Activated CD8-positive, alpha-beta memory T cell treated with anti-CD3 and anti-CD28 coated beads, Interleukin-2, amount 50 U/mL, for 1 hour (primary cell): ENCODE measurements around the gene PPP1R7.

Source experiments
- DNase-seq: peaks from one replicate; pipeline ENCODE4 v3.0.0-alpha.2; 2020; ENCODE audit errors: extremely low read depth

PPP1R7 gene

GRCh38 chr2:241120440-241120839 is 29.8 kb upstream of the PPP1R7 start:
- DNase-seq, result no peak

DNA sequence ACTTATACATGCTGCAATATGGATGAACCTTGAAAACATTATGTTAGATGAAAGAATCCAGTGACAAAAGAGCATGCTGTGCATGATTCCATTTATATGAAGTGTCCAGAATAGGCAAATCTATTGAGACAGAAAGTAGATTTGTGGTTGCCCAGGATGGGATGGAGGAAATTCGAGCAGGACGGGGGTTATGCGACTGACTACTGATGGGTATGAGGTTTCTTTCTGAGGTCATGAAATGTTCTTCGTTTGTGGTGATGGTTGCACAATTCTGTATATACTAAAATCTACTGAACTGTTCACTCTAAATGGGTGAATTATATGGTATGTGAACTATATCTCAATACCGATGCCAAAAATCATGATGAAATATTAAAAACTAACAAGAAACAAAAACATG is 29.3 kb upstream of the PPP1R7 start:
- no peak for DNase-seq

DNA sequence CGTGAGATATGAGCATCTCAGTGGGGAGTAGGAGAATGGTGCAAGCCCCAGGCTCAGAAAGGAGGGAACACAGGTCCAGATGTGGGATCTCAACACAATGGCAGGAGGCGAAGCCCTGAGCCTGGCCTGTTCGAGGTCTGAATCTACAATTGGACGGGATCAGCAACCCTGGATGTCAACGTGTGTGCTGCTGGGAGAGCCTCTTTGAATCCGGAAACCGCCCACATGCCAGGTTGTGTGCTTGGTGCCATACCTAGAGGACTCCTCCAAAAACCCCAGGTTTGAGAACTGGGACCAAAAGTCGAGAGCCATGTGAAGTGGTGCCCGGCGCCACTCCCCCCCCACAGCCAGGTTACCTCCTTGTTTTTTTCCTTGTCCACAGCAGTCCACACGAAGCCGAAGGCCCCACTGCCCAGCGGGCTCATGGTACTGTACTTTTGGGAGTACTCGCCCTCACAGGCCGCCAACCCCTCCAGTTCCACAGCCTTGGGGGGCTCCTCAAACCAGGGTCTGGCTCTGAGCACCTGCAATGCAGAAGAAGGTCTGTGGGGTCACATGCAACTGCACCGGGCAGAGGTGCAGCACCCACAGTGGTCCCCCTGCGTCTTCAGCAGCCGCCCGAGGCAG is 27.8 kb upstream of the PPP1R7 start:
- DNase-seq, result no peak

GRCh38 chr2:241123816-241124536 is 26.3 kb upstream of the PPP1R7 start:
- no peak for DNase-seq

GRCh38 chr2:241125626-241126025 is 24.6 kb upstream of the PPP1R7 start:
- no peak for DNase-seq

DNA sequence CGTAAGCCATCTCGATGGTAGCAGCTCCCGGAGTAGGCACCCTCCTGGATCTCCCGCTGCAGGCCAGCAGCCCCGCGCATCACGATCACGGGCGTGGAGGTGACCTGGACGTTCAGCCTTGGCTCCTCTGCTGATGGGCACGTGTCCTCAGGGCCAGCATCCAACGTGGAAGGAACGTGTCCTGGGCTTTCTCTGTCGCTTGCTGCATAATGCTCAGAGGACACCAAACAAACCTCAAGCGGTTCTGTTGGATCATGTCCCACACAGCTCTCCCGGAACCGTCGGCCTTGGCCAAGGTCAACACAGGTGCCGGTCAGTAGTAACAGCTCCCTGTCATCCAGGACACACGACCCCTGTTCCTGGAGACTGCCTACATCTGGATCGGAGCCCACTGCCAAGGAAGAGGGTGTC is 24.1 kb upstream of the PPP1R7 start:
- no peak for DNase-seq

- DNase-seq, result no peak
Observed at GRCh38 chr2:241126771-241127202, 23.5 kb upstream of the PPP1R7 start.

DNA sequence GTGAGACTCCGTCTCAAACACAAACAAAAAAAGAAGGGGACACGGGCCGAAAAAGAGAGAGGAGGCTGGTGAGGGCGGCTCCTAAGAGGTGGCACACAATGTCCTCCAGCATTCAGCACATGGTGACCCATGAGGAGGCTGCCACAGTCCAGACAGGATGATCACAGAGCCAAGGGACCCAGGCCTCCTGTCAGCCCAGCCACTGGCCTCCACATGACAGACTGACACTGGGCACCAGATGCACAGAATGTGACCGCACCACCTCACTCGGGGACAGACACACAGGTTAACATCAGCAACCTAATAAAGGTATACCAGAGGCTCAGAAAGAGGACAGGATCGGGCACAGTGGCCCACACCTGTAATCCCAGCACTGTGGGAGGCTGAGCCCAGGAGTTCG is 22.0 kb upstream of the PPP1R7 start:
- no peak for DNase-seq

GRCh38 chr2:241129086-241129871 is 21.0 kb upstream of the PPP1R7 start:
- no peak for DNase-seq

DNA sequence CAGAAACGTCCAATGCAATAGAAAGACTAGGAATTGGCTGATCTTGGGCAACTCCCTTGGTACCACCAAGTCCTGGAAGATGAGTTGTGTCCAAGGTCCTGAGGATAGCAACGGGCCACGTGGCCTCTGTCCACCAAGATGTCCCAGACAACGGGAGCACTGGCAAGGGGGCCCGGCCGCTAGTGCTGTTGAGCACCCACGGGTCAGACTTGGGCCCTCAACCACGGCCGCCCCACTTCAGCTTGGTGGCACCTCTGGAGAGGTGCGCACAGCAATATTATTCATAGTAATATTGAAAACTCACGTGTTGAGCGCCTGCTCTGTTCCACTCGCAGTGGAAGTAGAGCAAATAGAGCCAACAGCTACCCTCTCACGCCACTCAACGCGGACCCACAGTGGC is 20.0 kb upstream of the PPP1R7 start:
- no peak for DNase-seq

- no peak for DNase-seq
Observed at GRCh38 chr2:241131531-241131930, 18.7 kb upstream of the PPP1R7 start.

- no peak for DNase-seq
Observed at GRCh38 chr2:241132538-241133435, 17.5 kb upstream of the PPP1R7 start.

GRCh38 chr2:241133436-241133820 is 16.8 kb upstream of the PPP1R7 start:
- no peak for DNase-seq

DNA sequence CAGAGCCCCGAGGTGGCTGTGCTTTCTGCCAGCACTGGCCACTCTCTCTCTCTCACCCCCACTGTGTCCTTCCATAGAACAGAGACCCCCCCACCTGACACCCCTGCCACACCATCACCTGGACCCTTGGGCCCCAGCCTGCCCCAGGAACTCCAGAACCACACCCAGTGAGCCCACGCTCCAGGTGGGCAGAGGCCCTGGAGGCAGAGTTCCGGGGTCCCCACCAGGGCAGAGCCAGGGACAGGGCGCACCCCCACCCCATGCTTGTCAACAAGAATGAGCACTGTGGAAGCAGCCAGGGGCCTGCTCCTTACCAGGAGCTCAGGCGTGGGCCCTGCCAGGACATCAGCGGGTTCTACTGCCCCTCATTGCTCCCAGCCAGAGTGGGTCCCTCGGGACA is 15.6 kb upstream of the PPP1R7 start:
- no peak for DNase-seq

DNA sequence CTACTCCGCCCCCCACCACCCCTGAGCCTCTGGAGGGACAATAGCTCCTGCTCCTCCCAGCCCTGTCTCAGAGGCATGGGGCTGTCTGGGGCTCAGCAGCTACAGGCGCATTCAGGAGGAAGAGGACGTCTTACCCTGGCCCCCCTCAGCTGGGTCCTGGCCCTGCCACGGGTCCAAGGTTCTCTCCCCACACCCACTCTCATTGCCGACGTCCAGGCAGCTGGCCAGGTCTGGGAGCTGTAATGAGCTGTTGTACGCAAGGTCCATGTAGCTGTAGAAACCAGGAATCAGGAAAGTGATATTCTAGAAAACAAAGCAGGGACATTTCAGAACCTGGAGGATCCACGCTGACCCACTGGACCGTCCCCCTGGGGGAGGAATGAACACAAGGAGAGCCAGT is 14.5 kb upstream of the PPP1R7 start:
- no peak for DNase-seq

DNA sequence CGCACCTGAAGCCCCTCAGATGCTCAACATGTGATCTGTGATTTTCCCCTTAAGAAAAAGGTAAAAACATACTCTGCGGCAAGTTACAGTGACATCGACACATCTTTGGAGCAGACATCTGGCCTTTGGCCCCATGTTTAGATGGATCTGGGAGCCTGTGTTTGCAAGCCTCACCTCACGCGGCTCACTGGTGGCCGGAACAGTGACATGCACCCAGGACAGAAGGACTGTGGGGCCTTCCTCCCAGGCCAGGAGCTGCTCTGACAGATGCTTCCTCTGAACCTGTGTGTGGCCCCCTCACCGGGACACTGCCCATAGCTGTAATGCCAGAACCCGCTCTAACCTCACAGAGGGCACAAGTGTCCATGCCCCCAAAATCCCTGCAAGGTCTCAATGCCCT is 14.1 kb upstream of the PPP1R7 start:
- DNase-seq, result no peak

DNA sequence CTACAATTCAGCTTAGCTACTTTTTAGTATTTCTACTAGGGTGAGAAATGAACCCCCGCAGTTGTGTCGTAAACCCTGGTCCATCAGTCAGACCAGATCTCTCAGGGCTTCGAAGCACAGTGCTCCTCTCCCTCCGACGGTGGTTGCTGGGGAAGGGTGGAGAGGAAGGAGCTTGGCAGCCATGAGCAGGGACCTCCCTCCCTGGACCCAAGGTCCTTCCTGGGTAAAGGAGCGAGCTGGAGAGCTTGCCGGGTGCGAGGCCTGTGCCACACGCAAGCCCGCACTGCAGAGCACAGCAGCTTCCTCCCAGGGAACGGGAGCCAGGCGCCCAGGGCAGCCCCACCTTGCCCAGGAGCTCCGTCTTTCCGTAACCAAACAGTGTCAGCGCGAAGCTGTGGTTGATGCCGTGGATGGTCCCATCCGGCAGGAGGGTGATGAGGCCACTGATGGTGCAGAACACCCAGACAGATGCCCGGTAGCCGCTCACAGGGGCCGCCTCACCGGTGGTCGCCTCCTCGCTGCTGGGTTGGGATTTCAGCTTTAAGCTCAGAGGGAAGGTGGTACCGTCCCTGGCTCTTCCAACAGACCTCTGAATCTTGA is 13.5 kb upstream of the PPP1R7 start:
- DNase-seq, result no peak

- no peak for DNase-seq
Observed at GRCh38 chr2:241137276-241138190, 12.7 kb upstream of the PPP1R7 start.

DNA sequence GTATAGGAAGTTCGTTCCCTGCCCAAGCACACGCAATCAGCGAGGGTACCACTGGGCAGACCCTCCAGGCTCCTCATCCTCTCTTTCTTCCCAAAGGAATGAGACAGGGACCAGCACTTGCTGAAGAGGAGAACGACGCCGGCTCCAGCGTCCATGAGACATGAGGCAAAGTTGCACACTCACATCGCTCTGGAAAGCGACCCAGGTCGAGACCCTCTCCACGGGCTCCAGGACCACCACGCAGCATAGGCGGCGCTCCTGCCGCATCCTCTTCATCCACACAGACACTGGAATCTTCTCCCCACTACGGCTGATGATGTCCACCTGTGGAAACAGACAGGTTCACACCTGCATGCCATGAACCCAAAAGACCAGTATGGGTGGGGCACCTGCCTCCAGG is 11.8 kb upstream of the PPP1R7 start:
- DNase-seq, result no peak
